ENCODE data around the gene PCSK5. TPM values are rescaled to one million over a fixed set of nuclear protein-coding genes. Genes with fewer than 3 reads are reported as not detected.
"Not testable (repeated sequence)": the region's sequence is repeated elsewhere in the genome, so short reads cannot be mapped to it uniquely, and the experiment has no call there.

PCSK5 gene
- polyA plus RNA-seq, 3 donors: 4.8 to 13.0 (median 7.1) TPM

- no peaks in the 10 kb centered on the region for H3K79me2 ChIP-seq (ENCODE audit: insufficient read depth, low read length)
- Mint-ChIP-seq H3K36me3 (peaks cover 3 to 15% of the 10 kb centered on the region in 2 donors), H3K9me3 (peaks cover 0 to 3% (median 0%) of the 10 kb centered on the region in 7 donors), H3K4me1 (no peaks in the 10 kb centered on the region), H3K4me3 (no peak overlapping the region), H3K27ac (no peak overlapping the region), H3K27me3 (ENCODE audit: low read depth in 3 of 3) (peaks cover 0 to 2% (median 2%) of the 10 kb centered on the region in 3 donors)
- H3K4me2 ChIP-seq (replicated peaks; ENCODE audit: extremely low read depth, low read length, poor library complexity, severe bottlenecking): no peak overlapping the region
- H3K4me3 ChIP-seq (replicated peaks in 1 of 3; ENCODE audit: low read depth in 2 of 3, low read length in 3 of 3): no peak overlapping the region
- H3K27ac ChIP-seq (ENCODE audit: low read depth in 1 of 2, low read length in 2 of 2): no peak overlapping the region
- no peak overlapping the region for H3K9ac ChIP-seq (ENCODE audit: insufficient read depth, low read length, poor library complexity, severe bottlenecking)
- H3K4me1 ChIP-seq (ENCODE audit: control insufficient read depth in 1 of 2, insufficient read depth in 2 of 2, low read length in 2 of 2): no peaks in the 10 kb centered on the region
- no peaks in the 10 kb centered on the region for H3K9me3 ChIP-seq (replicated peaks in 1 of 2; ENCODE audit: control insufficient read depth in 1 of 2, insufficient read depth in 1 of 2, low read length in 2 of 2)
- intact Hi-C loops (cut with micrococcal nuclease): no loop called here
- H4K20me1 ChIP-seq (ENCODE audit: insufficient read depth, low read length): peaks cover 27% of the 10 kb centered on the region
- no peak for DNase-seq
- TF ChIP-seq CTCF (IDR thresholded peaks at IDR 0.05): no peak
- no peaks in the 10 kb centered on the region for H3K27me3 ChIP-seq (ENCODE audit: control insufficient read depth in 2 of 2, insufficient read depth in 2 of 2, low read length in 2 of 2)
- 92% methylated on average over 2 of the region's 4 CpGs for WGBS (ENCODE audit: insufficient coverage)
- H2AFZ ChIP-seq (ENCODE audit: insufficient read depth, low read depth, low read length, poor library complexity, severe bottlenecking): no peak overlapping the region
- no peaks in the 10 kb centered on the region for H3K36me3 ChIP-seq (replicated peaks in 1 of 2; ENCODE audit: control insufficient read depth in 1 of 2, insufficient read depth in 2 of 2, low read length in 2 of 2)
Observed at GRCh38 chr9:75962662-75963036, 72.2 kb downstream of the PCSK5 start.

GRCh38 chr9:75963321-75963720, 72.8 kb downstream of the PCSK5 start:
- H3K9me3 Mint-ChIP-seq; DNase-seq; H3K27me3 Mint-ChIP-seq (ENCODE audit: low read depth in 3 of 3); H3K27ac Mint-ChIP-seq; H3K9me3 ChIP-seq (replicated peaks in 1 of 2; ENCODE audit: control insufficient read depth in 1 of 2, insufficient read depth in 1 of 2, low read length in 2 of 2); H3K4me1 ChIP-seq (ENCODE audit: control insufficient read depth in 1 of 2, insufficient read depth in 2 of 2, low read length in 2 of 2); H3K4me3 Mint-ChIP-seq; H2AFZ ChIP-seq (ENCODE audit: insufficient read depth, low read depth, low read length, poor library complexity, severe bottlenecking); H3K79me2 ChIP-seq (ENCODE audit: insufficient read depth, low read length); H3K4me1 Mint-ChIP-seq; H3K4me3 ChIP-seq (replicated peaks in 1 of 3; ENCODE audit: low read depth in 2 of 3, low read length in 3 of 3); H3K27ac ChIP-seq (ENCODE audit: low read depth in 1 of 2, low read length in 2 of 2); H3K27me3 ChIP-seq (ENCODE audit: control insufficient read depth in 2 of 2, insufficient read depth in 2 of 2, low read length in 2 of 2); H3K36me3 ChIP-seq (replicated peaks in 1 of 2; ENCODE audit: control insufficient read depth in 1 of 2, insufficient read depth in 2 of 2, low read length in 2 of 2); H3K9ac ChIP-seq (ENCODE audit: insufficient read depth, low read length, poor library complexity, severe bottlenecking); H3K4me2 ChIP-seq (replicated peaks; ENCODE audit: extremely low read depth, low read length, poor library complexity, severe bottlenecking); intact Hi-C loops (cut with micrococcal nuclease): not testable (repeated sequence)
- 95% methylated on average over 8 of the region's 9 CpGs for WGBS (ENCODE audit: insufficient coverage)
- peaks cover 31% of the 10 kb centered on the region for H4K20me1 ChIP-seq (ENCODE audit: insufficient read depth, low read length)
- peaks cover 3 to 15% of the 10 kb centered on the region in 2 donors for H3K36me3 Mint-ChIP-seq
